GM12878 (cell line): ENCODE measurements around the gene ATP6V1A. TPM values are rescaled to one million over a fixed set of nuclear protein-coding genes. Genes with fewer than 3 reads are reported as not detected.
A peak's percentile ranks its signal among the peaks of the same experiment; 100 is the strongest.

Source experiments
- ATAC-seq: fragments of 200-7000 bp; cut with Tn5 transposase; 3 replicates; pipeline ENCODE4 v1.9.1; 2020; ENCODE audit warnings: mild to moderate bottlenecking, moderate library complexity
- BruUV-seq: library from RNA; stranded (reverse); fragments of 400-500 nt; replicated peaks from 2 replicates; lab custom pipeline; 2021; lab: Mats Ljungman, UMichigan
- CTCF ChIA-PET: fragments of 300-600 bp; sonication (Branson Sonifier 250); formaldehyde crosslinking; extraction: SDS; loops from one replicate; lab custom pipeline; 2021; ENCODE audit warnings: inconsistent platforms; lab: Yijun Ruan, JAX
- POLR2A ChIA-PET: fragments of 350-600 bp; formaldehyde crosslinking; extraction: SDS; loops from one replicate; lab custom pipeline; 2021; ENCODE audit warnings: inconsistent platforms; lab: Charles Lee
- RAD21 ChIA-PET: fragments of 300-600 bp; sonication (Branson Sonifier 250); formaldehyde crosslinking; loops from one replicate; lab custom pipeline; 2023; ENCODE audit warnings: antibody characterized with exemption; ENCODE audit not compliant: unreplicated experiment; lab: Charles Lee
- SMC1A ChIA-PET: fragments of 300-600 bp; sonication (Branson Sonifier 250); formaldehyde crosslinking; loops from one replicate; lab custom pipeline; 2023; ENCODE audit not compliant: unreplicated experiment, uncharacterized antibody; lab: Charles Lee
- DNase-seq: peaks from one replicate; pipeline ENCODE4 v3.0.0-alpha.2; 2011; ENCODE audit warnings: low read depth, low spot score
- FAIRE-seq: peaks from 3 replicates; lab custom pipeline; 2011; peaks lifted over from hg19 to GRCh38; lab: Jason Lieb, UNC
- H2AFZ ChIP-seq: 2 replicates; pipeline ENCODE4 v1.6.0; 2011; ENCODE audit warnings: low read depth, low read length, control low read depth; ENCODE audit not compliant: control insufficient read depth
- H3K27ac ChIP-seq: 2 replicates; pipeline ENCODE4 v1.5.1; 2011; ENCODE audit warnings: control low read depth; ENCODE audit not compliant: control insufficient read depth, insufficient read depth
- H3K27me3 ChIP-seq, 2 experiments: replicated peaks in 1 of 2; 2 replicates each; pipeline versions ENCODE4 v1.6.0 to v1.6.1; 2011; ENCODE audit warnings: low read length in 1 of 2; ENCODE audit not compliant: control insufficient read depth in 2 of 2, insufficient read depth in 2 of 2
- H3K36me3 ChIP-seq, 2 experiments: 2 replicates each; pipeline ENCODE4 v1.5.1; 2011; ENCODE audit warnings: low read length in 1 of 2; ENCODE audit not compliant: control insufficient read depth in 2 of 2, insufficient read depth in 2 of 2
- H3K4me1 ChIP-seq: 2 replicates; pipeline ENCODE4 v1.6.1; 2011; ENCODE audit warnings: mild to moderate bottlenecking, low read length, moderate library complexity, mixed read lengths; ENCODE audit not compliant: control insufficient read depth, insufficient read depth
- H3K4me2 ChIP-seq: 2 replicates; pipeline ENCODE4 v1.6.0; 2011; ENCODE audit warnings: control low read depth; ENCODE audit not compliant: control insufficient read depth, insufficient read depth
- H3K4me3 ChIP-seq: fragments of 200-600 bp; sonication (generic); 2 replicates; pipeline ENCODE4 v1.5.1; 2016
- H3K79me2 ChIP-seq: 2 replicates; pipeline ENCODE4 v1.6.0; 2011; ENCODE audit warnings: low read length; ENCODE audit not compliant: control insufficient read depth, insufficient read depth
- H3K9ac ChIP-seq: 2 replicates; pipeline ENCODE4 v1.8.0; 2011; ENCODE audit warnings: low read length, control low read depth, mixed read lengths; ENCODE audit not compliant: control insufficient read depth, insufficient read depth
- H3K9me3 ChIP-seq: replicated peaks from 3 replicates; pipeline ENCODE4 v1.5.1; 2011; ENCODE audit warnings: mild to moderate bottlenecking, low read length; ENCODE audit not compliant: control insufficient read depth, insufficient read depth
- H4K20me1 ChIP-seq: 2 replicates; pipeline ENCODE4 v1.6.0; 2011; ENCODE audit not compliant: control insufficient read depth, insufficient read depth
- CEBPZ ChIP-seq: fragments of 150-350 bp; IDR thresholded peaks from 2 replicates; pipeline ENCODE4 v1.6.1; 2016; ENCODE audit warnings: low read depth, low read length
- CHD4 ChIP-seq: fragments of 200-600 bp; sonication (generic); IDR thresholded peaks from 2 replicates; pipeline ENCODE4 v1.6.1; 2016; ENCODE audit warnings: mild to moderate bottlenecking
- CREM ChIP-seq: IDR thresholded peaks from 2 replicates; pipeline ENCODE4 v1.6.1; 2014; ENCODE audit warnings: antibody characterized with exemption, low read depth
- JUNB ChIP-seq: IDR thresholded peaks from 2 replicates; pipeline ENCODE4 v1.6.1; 2016; ENCODE audit warnings: antibody characterized with exemption, mild to moderate bottlenecking
- KLF5 ChIP-seq: fragments of 450-650 bp; IDR thresholded peaks from 2 replicates; pipeline ENCODE4 v1.6.1; 2014; ENCODE audit warnings: mild to moderate bottlenecking; ENCODE audit not compliant: partially characterized antibody
- LARP7 ChIP-seq: fragments of 450-650 bp; IDR thresholded peaks from 2 replicates; pipeline ENCODE4 v1.6.1; 2017; ENCODE audit warnings: mild to moderate bottlenecking
- PBX3 ChIP-seq: IDR thresholded peaks from 2 replicates; pipeline ENCODE4 v1.6.1; 2011; ENCODE audit warnings: mild to moderate bottlenecking, low read depth, low read length, moderate library complexity; ENCODE audit not compliant: insufficient replicate concordance
- RBBP5 ChIP-seq: fragments of 200-600 bp; sonication (generic); conservative IDR thresholded peaks from 2 replicates; pipeline ENCODE4 v1.6.1; 2016
- SKIL ChIP-seq: fragments of 450-650 bp; IDR thresholded peaks from 2 replicates; pipeline ENCODE4 v1.6.1; 2017; ENCODE audit warnings: mild to moderate bottlenecking, low read depth, inconsistent platforms; ENCODE audit not compliant: poor library complexity, severe bottlenecking
- SMAD1 ChIP-seq: fragments of 450-650 bp; IDR thresholded peaks from 2 replicates; pipeline ENCODE4 v1.6.1; 2018; ENCODE audit warnings: mild to moderate bottlenecking, low read depth; ENCODE audit not compliant: partially characterized antibody
- TCF3 ChIP-seq: IDR thresholded peaks from 2 replicates; pipeline ENCODE4 v1.6.1; 2012; ENCODE audit warnings: low read depth, mild to moderate bottlenecking, low read length, borderline replicate concordance; ENCODE audit not compliant: insufficient read depth
- USF1 ChIP-seq: IDR thresholded peaks from 2 replicates; pipeline ENCODE4 v1.6.1; 2011; ENCODE audit warnings: borderline replicate concordance, low read depth, mild to moderate bottlenecking, moderate library complexity, mixed read lengths, low read length; ENCODE audit not compliant: insufficient read depth; ENCODE audit errors: extremely low read length
- ZNF384 ChIP-seq: IDR thresholded peaks from 2 replicates; pipeline ENCODE4 v1.6.1; 2012; ENCODE audit warnings: low read depth, mild to moderate bottlenecking, low read length, improper control_type of control experiment, borderline replicate concordance
- WGBS: methylation state at CpG from one replicate; pipeline ENCODE4 v1.1.6; 2016; ENCODE audit warnings: low lambda C conversion rate; ENCODE audit not compliant: insufficient replicate concordance, insufficient coverage; ENCODE audit errors: missing lambda C conversion rate; 5-methylcytosine and 5-hydroxymethylcytosine counted together
- in situ Hi-C: fragments of 300-500 bp; cut with MboI; formaldehyde crosslinking; loops from 9 replicates; pipeline ENCODE4 v1.14.3; 2018; ENCODE audit warnings: mixed read lengths
- intact Hi-C: fragments of 100-400 bp; cut with micrococcal nuclease; formaldehyde crosslinking; loops from one replicate; pipeline ENCODE4 v1.14.2; 2022; ENCODE audit not compliant: unreplicated experiment
- polyA plus RNA-seq, 11 experiments: library from polyadenylated mRNA; depleted of rRNA in 4 of 11; unstranded in 6 of 11; stranded (reverse) in 5 of 11; fragments of >200 nt; fragmentation: Nextera tagmentation in 4 of 11; fragmentation: Illumina TruSeq in 1 of 11; extraction: Ambion mirVana in 4 of 11; extraction: Trizol in 1 of 11; gene quantifications; 1 replicate in 1 of 11; 2 replicates in 10 of 11; pipeline versions ENCODE4 v1.2.1 to v1.2.3, GENCODE V29; 2011 to 2016; ENCODE audit warnings: inconsistent platforms in 2 of 11, missing spikeins in 2 of 11, low read depth in 1 of 11
- total RNA-seq, 4 experiments: library from RNA; depleted of rRNA in 3 of 4; stranded (reverse); fragments of >200 nt in 3 of 4; fragmentation: Illumina TruSeq in 1 of 4; extraction: Trizol in 1 of 4; gene quantifications; 2 replicates each; pipeline versions ENCODE4 v1.2.1 to v1.2.3, GENCODE V29; 2013 to 2021

The ATP6V1A gene
- total and polyA plus RNA-seq, 10 of the 15 experiments (the other 5 are each of a cell fraction or from before 2014, with no cell fraction given), result 22.4 to 65.8 (median 47.7) TPM

GRCh38 chr3:113736548-113737089, 10.2 kb upstream of the ATP6V1A start (continued):
- no peak for TF ChIP-seq SKIL
- TF ChIP-seq SMAD1, result no peak
- TF ChIP-seq USF1, result no peak
- peak; percentile 88 for TF ChIP-seq ZNF384
- TF ChIP-seq JUNB, result no peak
- no peak for TF ChIP-seq CHD4
- TF ChIP-seq LARP7, result no peak

- Histone ChIP-seq H3K4me3 (peak overlapping the region; percentile 13; the same call in 1 of the 2 replicates), H3K4me1 (peaks cover 9% of the 10 kb centered on the region; the same call in 1 of the 2 replicates), H3K79me2 (peaks cover 100% of the 10 kb centered on the region), H3K9ac (no peak overlapping the region), H3K36me3 (no peaks in the 10 kb centered on the region), H4K20me1 (no peaks in the 10 kb centered on the region; the same call in 1 of the 2 replicates), H2AFZ (no peak overlapping the region), H3K9me3 (no peaks in the 10 kb centered on the region), H3K27me3 (no peaks in the 10 kb centered on the region), H3K4me2 (0 out of 2 replicates have a peak overlapping the region, but pooled peaks have one; percentile 81), H3K27ac (no peak overlapping the region)
- FAIRE-seq (no peak), ATAC-seq (no peak), DNase-seq (no peak)
- CTCF ChIA-PET, result interaction anchor here (0.6 to 5.1 kb wide), 13 partner anchors 10 to 414 kb away, joined by 3 to 34 read pairs (median 3); partner anchors contain the start of genes GRAMD1C and USF3
- in situ Hi-C loops (loop anchor here (5.0 to 10.0 kb wide), 2 partner anchors 246 to 311 kb away; no protein-coding TSS in a partner anchor), intact Hi-C loops (loop anchor here (10.0 kb wide), 2 partner anchors 474 to 714 kb away; no protein-coding TSS in a partner anchor)
- POLR2A ChIA-PET, result interaction anchor here (0.6 to 2.8 kb wide), 9 partner anchors 10 to 1974 kb away, joined by 3 to 9 read pairs (median 3); no protein-coding TSS in a partner anchor
- SMC1A ChIA-PET, result interaction anchor here (0.6 to 1.9 kb wide), 26 partner anchors 8 to 414 kb away, joined by 3 to 9 read pairs (median 4); no protein-coding TSS in a partner anchor
- whole genome bisulfite sequencing, result 16% methylated on average over 5 of the region's 5 CpGs
- RAD21 ChIA-PET, result interaction anchor here (0.9 to 1.6 kb wide), 8 partner anchors 25 to 245 kb away, joined by 3 to 6 read pairs (median 4); no protein-coding TSS in a partner anchor
- BruUV-seq, result no TSS peak
- TF ChIP-seq PBX3 (no peak), LARP7 (no peak), KLF5 (no peak), CEBPZ (no peak), RBBP5 (no peak), CREM (no peak), TCF3 (no peak)
Observed at GRCh38 chr3:113741086-113741485, 5.7 kb upstream of the ATP6V1A start.
